T-helper 17 cell (primary cell): Measurements from ENCODE around the gene KRTAP4-6. TPM values are rescaled to one million over a fixed set of nuclear protein-coding genes. Genes with fewer than 3 reads are reported as not detected.

ENCODE experiments used
- total RNA-seq, 4 donors: library from RNA in 2 of 4; stranded (reverse) in 2 of 4; gene quantifications; one replicate each; pipeline ENCODE4 v1.2.3 and lab custom pipeline; 2022 to 2026

The KRTAP4-6 gene
- total RNA-seq, 2 donors from 2014 or later = not detected

Other genes starting within 250 kb of the KRTAP4-6 start
- gene KRT23, start 202.9 kb downstream of the KRTAP4-6 start, total RNA-seq = not detected
- not detected for gene KRT39, start 173.6 kb downstream of the KRTAP4-6 start, total RNA-seq
- not detected for gene KRT40, start 156.2 kb downstream of the KRTAP4-6 start, total RNA-seq
- not detected for gene KRTAP3-3, start 146.4 kb downstream of the KRTAP4-6 start, total RNA-seq
- not detected for gene KRTAP3-2, start 140.6 kb downstream of the KRTAP4-6 start, total RNA-seq
- not detected for gene KRTAP3-1, start 131.4 kb downstream of the KRTAP4-6 start, total RNA-seq
- gene KRTAP1-5, start 113.3 kb downstream of the KRTAP4-6 start, total RNA-seq = not detected
- gene KRTAP1-4, start 110.3 kb downstream of the KRTAP4-6 start, total RNA-seq = not detected
- not detected for gene KRTAP1-3, start 105.7 kb downstream of the KRTAP4-6 start, total RNA-seq
- gene KRTAP1-1, start 99.1 kb downstream of the KRTAP4-6 start, total RNA-seq = not detected
- not detected for gene KRTAP2-1, start 93.2 kb downstream of the KRTAP4-6 start, total RNA-seq
- not detected for gene KRTAP2-2, start 85.3 kb downstream of the KRTAP4-6 start, total RNA-seq
- not detected for gene KRTAP2-3, start 80.4 kb downstream of the KRTAP4-6 start, total RNA-seq
- gene KRTAP2-4, start 74.7 kb downstream of the KRTAP4-6 start, total RNA-seq = not detected
- not detected for gene KRTAP4-7, start 56.4 kb downstream of the KRTAP4-6 start, total RNA-seq
- not detected for gene KRTAP4-8, start 42.4 kb downstream of the KRTAP4-6 start, total RNA-seq
- gene KRTAP4-16, start 38.3 kb downstream of the KRTAP4-6 start, total RNA-seq = not detected
- not detected for gene KRTAP4-9, start 35.2 kb downstream of the KRTAP4-6 start, total RNA-seq
- not detected for gene KRTAP4-11, start 22.2 kb downstream of the KRTAP4-6 start, total RNA-seq
- not detected for gene KRTAP4-12, start 16.4 kb downstream of the KRTAP4-6 start, total RNA-seq
- gene KRTAP4-5, start 9.3 kb upstream of the KRTAP4-6 start, total RNA-seq = not detected
- gene KRTAP4-4, start 20.2 kb upstream of the KRTAP4-6 start, total RNA-seq = not detected
- not detected for gene KRTAP4-3, start 27.7 kb upstream of the KRTAP4-6 start, total RNA-seq
- not detected for gene KRTAP4-2, start 37.7 kb upstream of the KRTAP4-6 start, total RNA-seq
- gene KRTAP4-1, start 44.4 kb upstream of the KRTAP4-6 start, total RNA-seq = not detected
- gene KRTAP9-1, start 49.3 kb upstream of the KRTAP4-6 start, total RNA-seq = not detected
- not detected for gene KRTAP9-2, start 86.1 kb upstream of the KRTAP4-6 start, total RNA-seq
- gene KRTAP9-3, start 91.9 kb upstream of the KRTAP4-6 start, total RNA-seq = not detected
- not detected for gene KRTAP9-8, start 97.5 kb upstream of the KRTAP4-6 start, total RNA-seq
- gene KRTAP9-4, start 109.1 kb upstream of the KRTAP4-6 start, total RNA-seq = not detected
- not detected for gene KRTAP9-9, start 114.8 kb upstream of the KRTAP4-6 start, total RNA-seq
- gene KRTAP9-6, start 124.8 kb upstream of the KRTAP4-6 start, total RNA-seq = not detected
- not detected for gene KRTAP9-7, start 135.2 kb upstream of the KRTAP4-6 start, total RNA-seq
- gene KRTAP29-1, start 162.3 kb upstream of the KRTAP4-6 start, total RNA-seq = not detected
- gene KRTAP16-1, start 168.8 kb upstream of the KRTAP4-6 start, total RNA-seq = under 1 TPM; 0.17 to 0.34 TPM
- not detected for gene KRTAP17-1, start 175.2 kb upstream of the KRTAP4-6 start, total RNA-seq
- gene KRT33A, start 210.3 kb upstream of the KRTAP4-6 start, total RNA-seq = not detected
- not detected for gene KRT33B, start 229.3 kb upstream of the KRTAP4-6 start, total RNA-seq
- not detected for gene KRT34, start 241.8 kb upstream of the KRTAP4-6 start, total RNA-seq